Activated effector memory CD4-positive, alpha-beta T cell treated with anti-CD3 and anti-CD28 coated beads, Interleukin-2, amount 50 U/mL, for 16 hours (primary cell): ENCODE data around the gene P3H3.
"Not testable (repeated sequence)": the region's sequence is repeated elsewhere in the genome, so short reads cannot be mapped to it uniquely, and the experiment has no call there.

ENCODE experiments used
- DNase-seq: peaks from one replicate; pipeline ENCODE4 v3.0.0-alpha.2; 2020

Gene P3H3

GRCh38 chr12:6869049-6870021 lies 41.1 kb downstream of the P3H3 start:
- DNase-seq, result peak; percentile 94

GRCh38 chr12:6870304-6870703 lies 42.1 kb downstream of the P3H3 start:
- not testable (repeated sequence) for DNase-seq

- peak; percentile 75 for DNase-seq
These were observed 43.1 kb downstream of the P3H3 start for GRCh38 chr12:6871052-6871957.

- DNase-seq, result peak; percentile 94
These were observed 44.2 kb downstream of the P3H3 start for GRCh38 chr12:6872073-6873048.

GRCh38 chr12:6873094-6874014 lies 45.1 kb downstream of the P3H3 start, which contains the start of gene SPSB2:
Gene SPSB2, minus strand, starts transcription at chr12:6873303. Its CDS starts 402 bp downstream, at chr12:6872901.
- peak; percentile 100 for DNase-seq

- DNase-seq, result not testable (repeated sequence)
These were observed 45.8 kb downstream of the P3H3 start for GRCh38 chr12:6874015-6874368.

- DNase-seq, result not testable (repeated sequence)
These were observed 51.6 kb downstream of the P3H3 start for GRCh38 chr12:6879824-6880223.

- no peak for DNase-seq
These were observed 55.0 kb downstream of the P3H3 start for GRCh38 chr12:6883252-6883651.

- DNase-seq, result no peak
These were observed 55.5 kb downstream of the P3H3 start for GRCh38 chr12:6883683-6884082.

- DNase-seq, result no peak
These were observed 56.3 kb downstream of the P3H3 start for GRCh38 chr12:6884539-6884938.

GRCh38 chr12:6886206-6886999 lies 58.2 kb downstream of the P3H3 start:
- DNase-seq, result not testable (repeated sequence)

- DNase-seq, result no peak
These were observed 59.3 kb downstream of the P3H3 start for GRCh38 chr12:6887460-6887859.

- no peak for DNase-seq
These were observed 60.2 kb downstream of the P3H3 start for GRCh38 chr12:6888360-6888759.

- DNase-seq, result not testable (repeated sequence)
These were observed 60.6 kb downstream of the P3H3 start for GRCh38 chr12:6888794-6889193.
